Activated CD8-positive, alpha-beta memory T cell treated with anti-CD3 and anti-CD28 coated beads, Interleukin-2, amount 10 ng/mL, durations not matched to agents 7 days and 5 days (primary cell): Measurements from ENCODE around the gene ATRIP. TPM values are rescaled to one million over a fixed set of nuclear protein-coding genes. Genes with fewer than 3 reads are reported as not detected.

Source experiments
- total RNA-seq, 2 experiments: library from RNA; stranded (reverse); gene quantifications; one replicate each; pipeline ENCODE4 v1.2.3, GENCODE V29; 2021

The ATRIP gene
- total RNA-seq, 2 experiments from 2014 or later: 20.9 to 21.2 TPM

Other genes with a start within 250 kb of the ATRIP start
- gene CAMP, start 223.2 kb upstream of the ATRIP start, total RNA-seq: not detected
- 10 to 100 TPM; 25.3 to 36.3 TPM for gene ZNF589, start 205.6 kb upstream of the ATRIP start, total RNA-seq
- gene NME6, start 145.4 kb upstream of the ATRIP start, total RNA-seq: 10 to 100 TPM; 26.3 to 34.5 TPM
- not detected for gene SPINK8, start 113.1 kb upstream of the ATRIP start, total RNA-seq
- gene FBXW12, start 74.5 kb upstream of the ATRIP start, total RNA-seq: not detected
- gene PLXNB1, start 16.7 kb upstream of the ATRIP start, total RNA-seq: 1 to 10 TPM; 1.8 to 4.0 TPM
- gene CCDC51, start 6.6 kb upstream of the ATRIP start, total RNA-seq: 10 to 100 TPM; 18.4 to 21.9 TPM
- 100 to 1,000 TPM; 219 to 298 TPM for gene TMA7, start 6.5 kb upstream of the ATRIP start, total RNA-seq
- 100 to 1,000 TPM; 198 to 313 TPM for gene SHISA5, start 57.4 kb downstream of the ATRIP start, total RNA-seq
- 10 to 100 TPM; 12.2 to 26.9 TPM for gene PFKFB4, start 110.1 kb downstream of the ATRIP start, total RNA-seq
- not detected for gene UCN2, start 117.0 kb downstream of the ATRIP start, total RNA-seq
- 1 to 10 TPM; 1.1 TPM for gene COL7A1, start 148.6 kb downstream of the ATRIP start, total RNA-seq
- gene UQCRC1, start 162.9 kb downstream of the ATRIP start, total RNA-seq: 100 to 1,000 TPM; 201 to 220 TPM
- gene TMEM89, start 175.0 kb downstream of the ATRIP start, total RNA-seq: under 1 TPM in 1 of 2 experiments, not detected in 1; 0.73 TPM
- 10 to 100 TPM; 44.9 to 59.0 TPM for gene SLC26A6, start 188.7 kb downstream of the ATRIP start, total RNA-seq
- gene CELSR3, start 216.1 kb downstream of the ATRIP start, total RNA-seq: 10 to 100 TPM; 20.9 to 24.0 TPM
- gene NCKIPSD, start 239.2 kb downstream of the ATRIP start, total RNA-seq: 10 to 100 TPM; 33.4 to 43.0 TPM